SK-N-MC (cell line): ENCODE measurements around the gene HBE1.

ENCODE experiments used
- EZH2 ChIP-seq: fragments of 200-600 bp; sonication (generic); IDR thresholded peaks from one replicate; pipeline ENCODE4 v1.6.1; 2017; ENCODE audit warnings: antibody characterized with exemption
- POLR2AphosphoS5 ChIP-seq: IDR thresholded peaks from 2 replicates; pipeline ENCODE4 v1.6.1; 2012; ENCODE audit warnings: mild to moderate bottlenecking, low read depth, low read length, borderline replicate concordance

DNA sequence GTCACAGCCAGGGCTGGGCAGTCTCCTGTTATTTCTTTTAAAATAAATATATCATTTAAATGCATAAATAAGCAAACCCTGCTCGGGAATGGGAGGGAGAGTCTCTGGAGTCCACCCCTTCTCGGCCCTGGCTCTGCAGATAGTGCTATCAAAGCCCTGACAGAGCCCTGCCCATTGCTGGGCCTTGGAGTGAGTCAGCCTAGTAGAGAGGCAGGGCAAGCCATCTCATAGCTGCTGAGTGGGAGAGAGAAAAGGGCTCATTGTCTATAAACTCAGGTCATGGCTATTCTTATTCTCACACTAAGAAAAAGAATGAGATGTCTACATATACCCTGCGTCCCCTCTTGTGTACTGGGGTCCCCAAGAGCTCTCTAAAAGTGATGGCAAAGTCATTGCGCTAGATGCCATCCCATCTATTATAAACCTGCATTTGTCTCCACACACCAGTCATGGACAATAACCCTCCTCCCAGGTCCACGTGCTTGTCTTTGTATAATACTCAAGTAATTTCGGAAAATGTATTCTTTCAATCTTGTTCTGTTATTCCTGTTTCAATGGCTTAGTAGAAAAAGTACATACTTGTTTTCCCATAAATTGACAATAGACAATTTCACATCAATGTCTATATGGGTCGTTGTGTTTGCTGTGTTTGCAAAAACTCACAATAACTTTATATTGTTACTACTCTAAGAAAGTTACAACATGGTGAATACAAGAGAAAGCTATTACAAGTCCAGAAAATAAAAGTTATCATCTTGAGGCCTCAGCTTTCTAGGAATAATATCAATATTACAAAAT, 18.6 kb upstream of the HBE1 start:
- TF ChIP-seq EZH2 (no peak), POLR2AphosphoS5 (no peak)
